ENCODE data around the gene PTGR3. TPM values are rescaled to one million over a fixed set of nuclear protein-coding genes. Genes with fewer than 3 reads are reported as not detected.

PTGR3 gene
- total and polyA plus RNA-seq, 2 donors (not counting 1 experiment from before 2014, with no cell fraction given), result 6.8 to 25.1 TPM

DNA sequence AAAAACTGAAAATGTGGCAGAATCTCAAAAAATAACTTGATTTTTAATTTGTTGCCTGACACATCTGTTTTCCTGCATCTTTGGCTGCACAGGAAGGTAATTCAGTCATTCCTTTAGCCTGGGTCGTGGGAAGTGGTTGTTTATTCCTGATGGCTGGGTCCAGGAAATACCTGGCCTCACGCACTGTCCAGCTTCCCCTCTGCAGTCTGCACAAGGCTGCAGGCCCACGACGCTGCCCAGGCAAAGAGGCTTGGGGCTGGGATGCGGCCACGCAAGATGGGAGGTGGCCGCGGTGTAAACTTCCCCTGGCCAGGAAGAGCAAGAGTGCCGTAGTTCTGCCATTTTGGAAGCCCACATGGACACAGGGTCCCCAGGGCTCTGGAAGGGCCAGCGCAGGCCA, 29.8 kb upstream of the PTGR3 start:
- H3K4me1 ChIP-seq (ENCODE audit: control insufficient read depth, extremely low read depth, insufficient read depth, low read length), result no peaks in the 10 kb centered on the region
- no peaks in the 10 kb centered on the region for H3K36me3 ChIP-seq (ENCODE audit: control insufficient read depth, insufficient read depth, low read length)
- DNase-seq (ENCODE audit: low read depth in 2 of 2), result no peak
- no peak for TF ChIP-seq EZH2 (IDR thresholded peaks at IDR 0.05; ENCODE audit: low read length, missing control alignments)
- TF ChIP-seq, protein P1, sequence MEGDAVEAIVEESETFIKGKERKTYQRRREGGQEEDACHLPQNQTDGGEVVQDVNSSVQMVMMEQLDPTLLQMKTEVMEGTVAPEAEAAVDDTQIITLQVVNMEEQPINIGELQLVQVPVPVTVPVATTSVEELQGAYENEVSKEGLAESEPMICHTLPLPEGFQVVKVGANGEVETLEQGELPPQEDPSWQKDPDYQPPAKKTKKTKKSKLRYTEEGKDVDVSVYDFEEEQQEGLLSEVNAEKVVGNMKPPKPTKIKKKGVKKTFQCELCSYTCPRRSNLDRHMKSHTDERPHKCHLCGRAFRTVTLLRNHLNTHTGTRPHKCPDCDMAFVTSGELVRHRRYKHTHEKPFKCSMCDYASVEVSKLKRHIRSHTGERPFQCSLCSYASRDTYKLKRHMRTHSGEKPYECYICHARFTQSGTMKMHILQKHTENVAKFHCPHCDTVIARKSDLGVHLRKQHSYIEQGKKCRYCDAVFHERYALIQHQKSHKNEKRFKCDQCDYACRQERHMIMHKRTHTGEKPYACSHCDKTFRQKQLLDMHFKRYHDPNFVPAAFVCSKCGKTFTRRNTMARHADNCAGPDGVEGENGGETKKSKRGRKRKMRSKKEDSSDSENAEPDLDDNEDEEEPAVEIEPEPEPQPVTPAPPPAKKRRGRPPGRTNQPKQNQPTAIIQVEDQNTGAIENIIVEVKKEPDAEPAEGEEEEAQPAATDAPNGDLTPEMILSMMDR (conservative IDR thresholded peaks at IDR 0.05 in 1 of 2, IDR thresholded peaks at IDR 0.05 in 1 of 2; ENCODE audit: low read depth in 1 of 2, low read length in 2 of 2), result no peak
- H3K4me2 ChIP-seq (ENCODE audit: extremely low read depth, insufficient read depth, low read length), result no peak overlapping the region
- H3K9me3 ChIP-seq (ENCODE audit: control insufficient read depth, insufficient read depth, low read depth, low read length), result no peaks in the 10 kb centered on the region
- no peak overlapping the region for H3K27ac ChIP-seq (ENCODE audit: insufficient read depth, low read length)
- H3K4me3 ChIP-seq (replicated peaks in 1 of 4; ENCODE audit: control extremely low read depth in 1 of 4, insufficient read depth in 1 of 4, low read depth in 3 of 4, low read length in 4 of 4), result no peak overlapping the region
- no peaks in the 10 kb centered on the region for H4K20me1 ChIP-seq (ENCODE audit: control insufficient read depth, extremely low read depth, insufficient read depth, low read length)
- no peak overlapping the region for H2AFZ ChIP-seq (ENCODE audit: low read length)
- H3K27me3 ChIP-seq (ENCODE audit: control insufficient read depth, insufficient read depth, low read length), result no peaks in the 10 kb centered on the region
- H3K79me2 ChIP-seq (ENCODE audit: control insufficient read depth, insufficient read depth, low read length), result no peaks in the 10 kb centered on the region
- H3K9ac ChIP-seq (ENCODE audit: insufficient read depth, low read length), result no peak overlapping the region

DNA sequence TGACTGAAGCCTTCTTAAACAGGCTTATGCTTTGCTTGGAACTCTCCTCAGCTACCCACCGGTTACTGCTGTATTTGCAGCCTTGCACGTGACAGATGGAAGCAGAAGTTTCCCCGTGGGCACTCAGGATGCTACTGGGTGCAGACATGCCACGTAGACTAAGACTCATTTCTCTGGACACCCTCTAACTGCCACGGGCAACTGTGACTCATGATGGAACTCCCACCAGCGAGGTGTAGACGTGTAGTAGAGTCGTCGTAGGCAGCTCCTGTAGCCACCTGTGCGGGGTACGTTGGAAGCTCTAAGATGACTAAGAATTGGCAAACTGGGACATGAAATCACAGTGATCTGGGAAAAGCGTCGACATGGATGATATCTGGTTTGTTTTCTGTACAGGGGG, 29.2 kb upstream of the PTGR3 start:
- Histone ChIP-seq H3K4me1 (ENCODE audit: control insufficient read depth, extremely low read depth, insufficient read depth, low read length) (no peaks in the 10 kb centered on the region), H3K4me2 (ENCODE audit: extremely low read depth, insufficient read depth, low read length) (no peak overlapping the region), H4K20me1 (ENCODE audit: control insufficient read depth, extremely low read depth, insufficient read depth, low read length) (no peaks in the 10 kb centered on the region), H3K36me3 (ENCODE audit: control insufficient read depth, insufficient read depth, low read length) (no peaks in the 10 kb centered on the region), H3K9ac (ENCODE audit: insufficient read depth, low read length) (no peak overlapping the region), H3K27ac (ENCODE audit: insufficient read depth, low read length) (no peak overlapping the region), H3K9me3 (ENCODE audit: control insufficient read depth, insufficient read depth, low read depth, low read length) (no peaks in the 10 kb centered on the region), H2AFZ (ENCODE audit: low read length) (no peak overlapping the region), H3K79me2 (ENCODE audit: control insufficient read depth, insufficient read depth, low read length) (no peaks in the 10 kb centered on the region), H3K27me3 (ENCODE audit: control insufficient read depth, insufficient read depth, low read length) (no peaks in the 10 kb centered on the region), H3K4me3 (replicated peaks in 1 of 4; ENCODE audit: control extremely low read depth in 1 of 4, insufficient read depth in 1 of 4, low read depth in 3 of 4, low read length in 4 of 4) (no peak overlapping the region)
- TF ChIP-seq, protein P1 (conservative IDR thresholded peaks at IDR 0.05 in 1 of 2, IDR thresholded peaks at IDR 0.05 in 1 of 2; ENCODE audit: low read depth in 1 of 2, low read length in 2 of 2), result no peak
- no peak for DNase-seq (ENCODE audit: low read depth in 2 of 2)

DNA sequence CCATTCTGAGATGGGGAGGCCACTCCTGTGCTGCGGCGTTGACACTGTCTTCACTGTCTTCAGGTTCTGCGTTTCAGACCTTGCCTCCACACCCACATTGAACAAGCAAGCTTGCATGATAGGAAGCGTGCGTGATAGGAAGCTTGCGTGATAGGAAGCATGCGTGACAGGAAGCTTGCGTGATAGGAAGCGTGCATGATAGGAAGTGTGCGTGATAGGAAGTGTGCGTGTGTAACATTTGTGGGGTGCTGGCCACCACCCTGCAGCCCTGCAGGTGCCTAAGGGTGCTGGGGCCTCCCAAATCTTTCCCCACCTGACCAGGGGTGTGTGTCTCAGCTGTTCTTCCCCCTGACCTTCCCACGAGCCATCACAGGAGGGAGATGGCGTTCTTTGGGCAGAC, 27.0 kb upstream of the PTGR3 start:
- no peak overlapping the region for H2AFZ ChIP-seq (ENCODE audit: low read length)
- H3K9me3 ChIP-seq (ENCODE audit: control insufficient read depth, insufficient read depth, low read depth, low read length), result no peaks in the 10 kb centered on the region
- H3K4me2 ChIP-seq (ENCODE audit: extremely low read depth, insufficient read depth, low read length), result no peak overlapping the region
- no peaks in the 10 kb centered on the region for H3K36me3 ChIP-seq (ENCODE audit: control insufficient read depth, insufficient read depth, low read length)
- no peaks in the 10 kb centered on the region for H4K20me1 ChIP-seq (ENCODE audit: control insufficient read depth, extremely low read depth, insufficient read depth, low read length)
- no peak overlapping the region for H3K27ac ChIP-seq (ENCODE audit: insufficient read depth, low read length)
- TF ChIP-seq EZH2 (IDR thresholded peaks at IDR 0.05; ENCODE audit: low read length, missing control alignments), result no peak
- TF ChIP-seq, protein P1 (conservative IDR thresholded peaks at IDR 0.05 in 1 of 2, IDR thresholded peaks at IDR 0.05 in 1 of 2; ENCODE audit: low read depth in 1 of 2, low read length in 2 of 2), result no peak
- H3K4me3 ChIP-seq (replicated peaks in 1 of 4; ENCODE audit: control extremely low read depth in 1 of 4, insufficient read depth in 1 of 4, low read depth in 3 of 4, low read length in 4 of 4), result no peak overlapping the region
- H3K9ac ChIP-seq (ENCODE audit: insufficient read depth, low read length), result no peak overlapping the region
- no peaks in the 10 kb centered on the region for H3K79me2 ChIP-seq (ENCODE audit: control insufficient read depth, insufficient read depth, low read length)
- DNase-seq (ENCODE audit: low read depth in 2 of 2), result no peak
- H3K27me3 ChIP-seq (ENCODE audit: control insufficient read depth, insufficient read depth, low read length), result no peaks in the 10 kb centered on the region
- H3K4me1 ChIP-seq (ENCODE audit: control insufficient read depth, extremely low read depth, insufficient read depth, low read length), result no peaks in the 10 kb centered on the region
